Hepatocyte (in vitro differentiated cells): Measurements from ENCODE around the gene SLC35F5. TPM values are rescaled to one million over a fixed set of nuclear protein-coding genes. Genes with fewer than 3 reads are reported as not detected.

Experiments
- DNase-seq: peaks from one replicate; pipeline ENCODE4 v3.0.0-alpha.2; 2016; ENCODE audit warnings: low spot score
- H2AFZ ChIP-seq: fragments of 200-600 bp; sonication (generic); 2 replicates; pipeline ENCODE4 v1.6.0; 2016; ENCODE audit warnings: antibody characterized with exemption, mild to moderate bottlenecking
- H3K27ac ChIP-seq: fragments of 200-600 bp; sonication (generic); 2 replicates; pipeline ENCODE4 v1.5.1; 2016; ENCODE audit warnings: mild to moderate bottlenecking
- H3K27me3 ChIP-seq: fragments of 200-600 bp; sonication (generic); 2 replicates; pipeline ENCODE4 v1.6.1; 2016
- H3K36me3 ChIP-seq: fragments of 200-600 bp; sonication (generic); replicated peaks from 2 replicates; pipeline ENCODE4 v1.5.1; 2016; ENCODE audit warnings: low read depth; ENCODE audit not compliant: insufficient read depth
- H3K4me1 ChIP-seq: fragments of 200-600 bp; sonication (generic); 2 replicates; pipeline ENCODE4 v1.5.1; 2016; ENCODE audit warnings: mild to moderate bottlenecking, moderate library complexity; ENCODE audit not compliant: insufficient read depth
- H3K4me2 ChIP-seq: fragments of 200-600 bp; sonication (generic); 2 replicates; pipeline ENCODE4 v1.6.0; 2016
- H3K4me3 ChIP-seq: fragments of 200-600 bp; sonication (generic); 2 replicates; pipeline ENCODE4 v1.5.1; 2016; ENCODE audit warnings: mild to moderate bottlenecking
- H3K79me2 ChIP-seq: fragments of 200-600 bp; sonication (generic); 2 replicates; pipeline ENCODE4 v1.6.0; 2017; ENCODE audit warnings: mild to moderate bottlenecking
- H3K9me2 ChIP-seq: fragments of 200-600 bp; sonication (generic); replicated peaks from 2 replicates; pipeline ENCODE4 v1.6.0; 2017; ENCODE audit warnings: mild to moderate bottlenecking; ENCODE audit not compliant: insufficient read depth
- H3K9me3 ChIP-seq: fragments of 200-600 bp; sonication (generic); 2 replicates; pipeline ENCODE4 v1.5.1; 2016; ENCODE audit warnings: low read depth, mild to moderate bottlenecking
- H4K20me1 ChIP-seq: fragments of 200-600 bp; sonication (generic); 2 replicates; pipeline ENCODE4 v1.6.0; 2016; ENCODE audit warnings: mild to moderate bottlenecking; ENCODE audit not compliant: insufficient read depth, poor library complexity, severe bottlenecking
- EZH2 ChIP-seq: fragments of 200-600 bp; sonication (generic); IDR thresholded peaks from 2 replicates; pipeline ENCODE4 v1.6.1; 2016; ENCODE audit warnings: antibody characterized with exemption, mild to moderate bottlenecking, borderline replicate concordance
- EZH2phosphoT487 ChIP-seq: fragments of 200-600 bp; sonication (generic); IDR thresholded peaks from one replicate; pipeline ENCODE4 v1.6.1; 2018; ENCODE audit warnings: antibody characterized with exemption, mild to moderate bottlenecking, low read depth, moderate library complexity; ENCODE audit not compliant: unreplicated experiment, severe bottlenecking
- WGBS: methylation state at CpG from one replicate; pipeline ENCODE4 v1.1.6; 2016; ENCODE audit warnings: low lambda C conversion rate; ENCODE audit errors: missing lambda C conversion rate; 5-methylcytosine and 5-hydroxymethylcytosine counted together
- polyA plus RNA-seq: library from polyadenylated mRNA; unstranded; fragments of >200 nt; fragmentation: Nextera tagmentation; extraction: Ambion mirVana; gene quantifications from 2 replicates; pipeline ENCODE4 v1.2.1, GENCODE V29; 2016
- total RNA-seq: library from RNA; depleted of rRNA; stranded (reverse); fragments of >200 nt; gene quantifications from 2 replicates; pipeline ENCODE4 v1.2.3, GENCODE V29; 2014
- TF ChIP-seq, protein P1 (sequence below): fragments of 200-600 bp; sonication (generic); IDR thresholded peaks from 2 replicates; pipeline ENCODE4 v1.5.1; 2016; ENCODE audit warnings: antibody characterized with exemption, mild to moderate bottlenecking; ENCODE audit not compliant: poor library complexity

Gene SLC35F5
- total and polyA plus RNA-seq, 2 experiments from 2014 or later = 69.4 to 132 TPM

GRCh38 chr2:113712941-113713340 is 43.5 kb downstream of the SLC35F5 start:
- no peaks in the 10 kb centered on the region for H3K9me3 ChIP-seq
- no peaks in the 10 kb centered on the region for H3K27me3 ChIP-seq
- H3K79me2 ChIP-seq = no peaks in the 10 kb centered on the region
- no peaks in the 10 kb centered on the region for H3K4me1 ChIP-seq
- TF ChIP-seq EZH2 (no peak), EZH2phosphoT487 (no peak)
- TF ChIP-seq, protein P1, sequence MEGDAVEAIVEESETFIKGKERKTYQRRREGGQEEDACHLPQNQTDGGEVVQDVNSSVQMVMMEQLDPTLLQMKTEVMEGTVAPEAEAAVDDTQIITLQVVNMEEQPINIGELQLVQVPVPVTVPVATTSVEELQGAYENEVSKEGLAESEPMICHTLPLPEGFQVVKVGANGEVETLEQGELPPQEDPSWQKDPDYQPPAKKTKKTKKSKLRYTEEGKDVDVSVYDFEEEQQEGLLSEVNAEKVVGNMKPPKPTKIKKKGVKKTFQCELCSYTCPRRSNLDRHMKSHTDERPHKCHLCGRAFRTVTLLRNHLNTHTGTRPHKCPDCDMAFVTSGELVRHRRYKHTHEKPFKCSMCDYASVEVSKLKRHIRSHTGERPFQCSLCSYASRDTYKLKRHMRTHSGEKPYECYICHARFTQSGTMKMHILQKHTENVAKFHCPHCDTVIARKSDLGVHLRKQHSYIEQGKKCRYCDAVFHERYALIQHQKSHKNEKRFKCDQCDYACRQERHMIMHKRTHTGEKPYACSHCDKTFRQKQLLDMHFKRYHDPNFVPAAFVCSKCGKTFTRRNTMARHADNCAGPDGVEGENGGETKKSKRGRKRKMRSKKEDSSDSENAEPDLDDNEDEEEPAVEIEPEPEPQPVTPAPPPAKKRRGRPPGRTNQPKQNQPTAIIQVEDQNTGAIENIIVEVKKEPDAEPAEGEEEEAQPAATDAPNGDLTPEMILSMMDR = no peak
- H3K4me2 ChIP-seq = no peak overlapping the region
- H3K9me2 ChIP-seq = no peaks in the 10 kb centered on the region
- no peak overlapping the region for H3K4me3 ChIP-seq
- DNase-seq = no peak
- H2AFZ ChIP-seq = no peak overlapping the region
- H3K36me3 ChIP-seq = no peaks in the 10 kb centered on the region
- WGBS = 84% methylated on average over 2 of the region's 2 CpGs
- no peak overlapping the region for H3K27ac ChIP-seq
- no peaks in the 10 kb centered on the region for H4K20me1 ChIP-seq

GRCh38 chr2:113711851-113712250 is 44.6 kb downstream of the SLC35F5 start:
- Histone ChIP-seq H4K20me1 (no peaks in the 10 kb centered on the region), H3K4me3 (no peak overlapping the region), H3K9me3 (no peaks in the 10 kb centered on the region), H3K9me2 (no peaks in the 10 kb centered on the region), H3K27ac (no peak overlapping the region), H2AFZ (no peak overlapping the region), H3K27me3 (no peaks in the 10 kb centered on the region), H3K79me2 (no peaks in the 10 kb centered on the region), H3K4me1 (no peaks in the 10 kb centered on the region), H3K36me3 (no peaks in the 10 kb centered on the region), H3K4me2 (no peak overlapping the region)
- TF ChIP-seq EZH2 (no peak), EZH2phosphoT487 (no peak)
- TF ChIP-seq, protein P1 = no peak
- DNase-seq = no peak
- WGBS = 97% methylated on average over 1 of the region's 1 CpG

DNA sequence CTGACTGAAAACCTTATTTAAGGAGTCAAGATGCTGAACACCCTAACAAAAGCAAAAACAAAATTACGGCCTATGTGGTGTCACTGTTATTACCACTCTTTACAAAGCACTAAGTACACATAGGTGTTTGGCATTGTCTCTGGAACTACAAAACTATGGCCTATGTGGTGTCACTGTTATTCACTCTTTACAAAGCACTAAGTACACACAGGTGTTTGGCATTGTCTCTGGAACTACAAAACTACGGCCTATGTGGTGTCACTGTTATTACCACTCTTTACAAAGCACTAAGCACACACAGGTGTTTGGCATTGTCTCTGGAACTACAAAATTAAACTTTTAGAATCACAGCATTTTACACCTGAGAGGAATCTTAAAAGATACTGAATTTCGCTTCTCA is 47.4 kb downstream of the SLC35F5 start:
- Histone ChIP-seq H3K4me2 (no peak overlapping the region), H4K20me1 (no peaks in the 10 kb centered on the region), H2AFZ (no peak overlapping the region), H3K4me3 (no peak overlapping the region), H3K27me3 (no peaks in the 10 kb centered on the region), H3K4me1 (no peaks in the 10 kb centered on the region), H3K9me2 (no peaks in the 10 kb centered on the region), H3K79me2 (no peaks in the 10 kb centered on the region), H3K9me3 (no peaks in the 10 kb centered on the region), H3K27ac (peak overlapping the region; percentile 14), H3K36me3 (no peaks in the 10 kb centered on the region)
- DNase-seq = no peak
- TF ChIP-seq EZH2 (no peak), EZH2phosphoT487 (no peak)
- TF ChIP-seq, protein P1 = no peak
- WGBS = 80% methylated on average over 3 of the region's 3 CpGs

- Histone ChIP-seq H3K36me3 (no peaks in the 10 kb centered on the region), H3K27me3 (no peaks in the 10 kb centered on the region), H3K9me3 (no peaks in the 10 kb centered on the region), H3K4me3 (no peak overlapping the region), H4K20me1 (no peaks in the 10 kb centered on the region), H3K4me1 (no peaks in the 10 kb centered on the region), H3K4me2 (no peak overlapping the region), H3K9me2 (no peaks in the 10 kb centered on the region), H2AFZ (no peak overlapping the region), H3K27ac (no peak overlapping the region), H3K79me2 (no peaks in the 10 kb centered on the region)
- no peak for DNase-seq
- TF ChIP-seq, protein P1 = no peak
- TF ChIP-seq EZH2 (no peak), EZH2phosphoT487 (no peak)
- WGBS = 76% methylated on average over 1 of the region's 1 CpG
Measured at GRCh38 chr2:113707106-113707505, 49.3 kb downstream of the SLC35F5 start.
